HCT116 (cell line): ENCODE data around the gene TCAP. TPM values are rescaled to one million over a fixed set of nuclear protein-coding genes. Genes with fewer than 3 reads are reported as not detected.

Source experiments
- ATAC-seq: fragments of 200-7000 bp; cut with Tn5 transposase; 2 replicates; pipeline ENCODE4 v1.9.1; 2020; ENCODE audit warnings: mild to moderate bottlenecking, moderate library complexity
- BruUV-seq: library from RNA; stranded (reverse); fragments of 400-500 nt; replicated peaks from 2 replicates; lab custom pipeline; 2021; lab: Mats Ljungman, UMichigan
- CTCF ChIA-PET: fragments of 300-600 bp; sonication (Branson Sonifier 250); formaldehyde crosslinking; loops from one replicate; lab custom pipeline; 2021; ENCODE audit warnings: antibody characterized with exemption; lab: Charles Lee
- POLR2A ChIA-PET: fragments of 300-600, 350-600 bp; sonication (Branson Sonifier 250); formaldehyde crosslinking; loops from one replicate; lab custom pipeline; 2021; ENCODE audit warnings: antibody characterized with exemption; lab: Charles Lee
- RAD21 ChIA-PET, 2 experiments: fragments of 300-600 bp; sonication (Branson Sonifier 250); formaldehyde crosslinking; loops; one replicate each; lab custom pipeline; 2023; ENCODE audit warnings: low total read pairs in 2 of 2; ENCODE audit not compliant: uncharacterized antibody in 2 of 2, unreplicated experiment in 2 of 2, low non-redundant PET in 1 of 2; lab: Charles Lee
- DNase-seq: peaks from one replicate; pipeline ENCODE4 v3.0.0-alpha.2; 2010; ENCODE audit warnings: low read depth, low spot score
- H2AFZ ChIP-seq: fragments of 200-600 bp; shearing (Covaris generic), sonication (generic); 2 replicates; pipeline ENCODE4 v1.6.1; 2017; ENCODE audit warnings: low read depth, mixed run types, mixed read lengths, antibody characterized with exemption, low read length; ENCODE audit not compliant: poor library complexity, severe bottlenecking
- H3K27ac ChIP-seq: 2 replicates; pipeline ENCODE4 v1.5.1; 2012; ENCODE audit warnings: low read depth, low read length
- H3K27me3 ChIP-seq: fragments of 200-600 bp; sonication (generic); 2 replicates; pipeline ENCODE4 v1.6.1; 2016; ENCODE audit warnings: mixed run types, low read length, mixed read lengths; ENCODE audit not compliant: insufficient read depth
- H3K36me3 ChIP-seq, 2 experiments: fragments of 200-500 bp in 1 of 2; fragments of 200-600 bp in 1 of 2; sonication (Bioruptor generic) in 1 of 2; sonication (generic) in 1 of 2; 2 replicates each; pipeline versions ENCODE4 v1.5.1 to v1.6.1; 2014 to 2016; ENCODE audit warnings: low read length in 2 of 2, inconsistent platforms in 1 of 2, mixed read lengths in 1 of 2, mixed run types in 1 of 2; ENCODE audit not compliant: insufficient read depth in 2 of 2, control insufficient read depth in 1 of 2
- H3K4me1 ChIP-seq, 2 experiments: fragments of 200-600 bp in 1 of 2; sonication (generic) in 1 of 2; 2 replicates each; pipeline versions ENCODE4 v1.5.1 to v1.6.1; 2012 to 2017; ENCODE audit warnings: low read length in 2 of 2, inconsistent platforms in 1 of 2, mild to moderate bottlenecking in 1 of 2, mixed read lengths in 1 of 2, mixed run types in 1 of 2, moderate library complexity in 1 of 2; ENCODE audit not compliant: insufficient read depth in 2 of 2, control insufficient read depth in 1 of 2
- H3K4me2 ChIP-seq: fragments of 200-600 bp; sonication (generic); 2 replicates; pipeline ENCODE4 v1.6.1; 2017; ENCODE audit warnings: mixed run types, low read length, mixed read lengths
- H3K4me3 ChIP-seq, 2 experiments: fragments of 200-600 bp in 1 of 2; sonication (generic) in 1 of 2; replicated peaks in 1 of 2; 2 replicates each; pipeline ENCODE4 v1.5.1; 2011 to 2016; ENCODE audit warnings: low read length in 2 of 2, control low read depth in 1 of 2, low read depth in 1 of 2, mild to moderate bottlenecking in 1 of 2, mixed read lengths in 1 of 2, mixed run types in 1 of 2
- H3K79me2 ChIP-seq: fragments of 200-600 bp; sonication (generic); 2 replicates; pipeline ENCODE4 v1.6.1; 2017; ENCODE audit warnings: mild to moderate bottlenecking, mixed run types, low read length, moderate library complexity, mixed read lengths; ENCODE audit not compliant: insufficient read depth
- H3K9ac ChIP-seq: fragments of 200-600 bp; sonication (generic); 2 replicates; pipeline ENCODE4 v1.6.1; 2016; ENCODE audit warnings: low read length, mixed read lengths
- H3K9me2 ChIP-seq: fragments of 200-600 bp; sonication (generic), shearing (Covaris generic); 2 replicates; pipeline ENCODE4 v1.6.1; 2017; ENCODE audit warnings: mixed run types, mild to moderate bottlenecking, moderate library complexity; ENCODE audit not compliant: insufficient read depth
- H3K9me3 ChIP-seq, 2 experiments: fragments of 200-500 bp in 1 of 2; fragments of 200-600 bp in 1 of 2; sonication (Bioruptor generic) in 1 of 2; sonication (generic) in 1 of 2; 2 replicates each; pipeline ENCODE4 v1.6.1; 2014 to 2017; ENCODE audit warnings: low read length in 2 of 2, mixed read lengths in 2 of 2, inconsistent platforms in 1 of 2, low read depth in 1 of 2, mild to moderate bottlenecking in 1 of 2, mixed run types in 1 of 2, moderate library complexity in 1 of 2; ENCODE audit not compliant: control insufficient read depth in 1 of 2, insufficient read depth in 1 of 2
- H4K20me1 ChIP-seq: fragments of 200-600 bp; sonication (generic), shearing (Covaris generic); 2 replicates; pipeline ENCODE4 v1.6.1; 2017; ENCODE audit warnings: mixed run types, mild to moderate bottlenecking, moderate library complexity; ENCODE audit not compliant: insufficient read depth
- CBX3 ChIP-seq: IDR thresholded peaks from 2 replicates; pipeline ENCODE4 v1.6.1; 2012; ENCODE audit warnings: low read depth
- EGR1 ChIP-seq: IDR thresholded peaks from 2 replicates; pipeline ENCODE4 v1.6.1; 2012; ENCODE audit warnings: low read depth
- EZH2 ChIP-seq: fragments of 200-600 bp; sonication (generic); IDR thresholded peaks from 2 replicates; pipeline ENCODE4 v1.6.1; 2017; ENCODE audit warnings: antibody characterized with exemption, mixed run types
- EZH2phosphoT487 ChIP-seq: fragments of 200-600 bp; IDR thresholded peaks from 2 replicates; pipeline ENCODE4 v1.6.1; 2018; ENCODE audit warnings: antibody characterized with exemption, borderline replicate concordance
- MAX ChIP-seq: IDR thresholded peaks from 2 replicates; pipeline ENCODE4 v1.6.1; 2012
- POLR2A ChIP-seq: IDR thresholded peaks from 2 replicates; pipeline ENCODE4 v1.7.0; 2011; ENCODE audit warnings: borderline replicate concordance; ENCODE audit not compliant: insufficient read depth, insufficient read length; ENCODE audit errors: extremely low read depth
- RAD21 ChIP-seq: IDR thresholded peaks from 2 replicates; pipeline ENCODE4 v1.6.1; 2012; ENCODE audit warnings: low read depth, mild to moderate bottlenecking
- SIN3A ChIP-seq: IDR thresholded peaks from 2 replicates; pipeline ENCODE4 v1.6.1; 2012; ENCODE audit warnings: low read depth
- SRF ChIP-seq: IDR thresholded peaks from 2 replicates; pipeline ENCODE4 v1.6.1; 2012; ENCODE audit warnings: low read depth
- TCF7L2 ChIP-seq: IDR thresholded peaks from 2 replicates; pipeline ENCODE4 v1.7.0; 2011; ENCODE audit warnings: borderline replicate concordance, inconsistent platforms; ENCODE audit not compliant: insufficient read depth, insufficient read length; ENCODE audit errors: extremely low read depth
- YY1 ChIP-seq: IDR thresholded peaks from 2 replicates; pipeline ENCODE4 v1.6.1; 2011; ENCODE audit warnings: low read length, low read depth, moderate library complexity, mild to moderate bottlenecking; ENCODE audit not compliant: insufficient replicate concordance; ENCODE audit errors: extremely low read depth
- ZFX ChIP-seq: fragments of 450-650 bp; IDR thresholded peaks from 2 replicates; pipeline ENCODE4 v1.6.1; 2017
- ZNF274 ChIP-seq: fragments of 200-500 bp; sonication (Bioruptor generic); IDR thresholded peaks from 2 replicates; pipeline ENCODE4 v1.6.1; 2014; ENCODE audit warnings: mild to moderate bottlenecking, low read depth, low read length, inconsistent platforms
- intact Hi-C: fragments of 100-400 bp; cut with micrococcal nuclease; formaldehyde crosslinking; loops from 2 replicates; pipeline ENCODE4 v1.10.0; 2022
- total RNA-seq: library from RNA; stranded (reverse); gene quantifications from one replicate; pipeline ENCODE4 v1.2.1, GENCODE V29; 2021; ENCODE audit not compliant: unreplicated experiment

TCAP gene
- total RNA-seq, 1 experiment from 2014 or later = 1.5 TPM

DNA sequence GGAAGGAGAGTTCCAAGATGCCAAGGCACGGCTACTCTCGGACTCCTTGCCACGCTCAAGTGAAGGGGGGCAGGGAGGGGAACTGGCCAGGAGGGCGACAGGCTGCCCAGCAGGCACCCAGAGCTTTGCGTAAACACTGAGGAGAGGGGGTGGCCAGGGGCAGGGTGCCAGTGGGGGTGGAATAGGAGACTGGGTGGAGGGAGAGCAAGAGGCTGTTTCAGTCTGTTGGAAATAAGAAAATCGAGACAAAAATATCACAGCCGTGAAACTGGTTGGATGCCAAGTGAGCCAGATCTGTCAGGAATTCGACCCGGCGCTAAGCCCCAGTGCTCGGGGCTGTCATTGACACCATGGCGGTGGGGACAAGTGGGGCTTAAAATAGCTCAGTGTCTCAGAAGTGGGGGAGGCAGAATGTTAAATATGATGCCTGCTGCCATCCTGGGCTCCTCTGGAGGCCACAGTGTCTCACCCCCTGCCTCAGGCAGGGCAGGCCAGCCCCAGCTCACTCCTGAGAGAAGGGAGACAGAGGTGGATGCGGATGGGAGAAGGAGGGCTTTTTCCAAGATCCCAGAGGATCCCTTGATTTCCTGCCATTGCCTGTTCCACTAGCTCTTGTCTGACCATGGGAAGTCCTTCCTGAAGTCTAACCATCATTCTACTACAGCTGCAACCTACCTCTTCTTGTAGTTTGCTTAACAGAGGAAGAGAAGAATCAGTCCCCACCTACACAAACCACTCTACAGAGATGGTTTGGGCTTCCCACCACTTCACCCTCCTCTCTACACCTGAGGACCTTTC is 12.6 kb downstream of the TCAP start:
- H3K79me2 ChIP-seq = no peaks in the 10 kb centered on the region
- H3K27ac ChIP-seq = no peak overlapping the region
- no peaks in the 10 kb centered on the region for H3K9me3 ChIP-seq
- H3K36me3 ChIP-seq = no peaks in the 10 kb centered on the region
- TF ChIP-seq RAD21 (no peak), EGR1 (no peak), SRF (no peak), SIN3A (no peak), EZH2phosphoT487 (no peak), CBX3 (no peak), ZNF274 (no peak), MAX (no peak), TCF7L2 (no peak), YY1 (no peak), ZFX (no peak), EZH2 (no peak), POLR2A (no peak)
- H3K9ac ChIP-seq = no peak overlapping the region
- ChIA-PET POLR2A (no interaction called here), CTCF (interaction anchor here (1.4 kb wide), 1 partner anchor 53 kb away, joined by 3 read pairs; the partner anchor contains the start of gene MIEN1), RAD21 (no interaction called here)
- ATAC-seq (no peak), DNase-seq (no peak)
- H3K9me2 ChIP-seq = no peaks in the 10 kb centered on the region
- H3K4me2 ChIP-seq = no peak overlapping the region
- no peaks in the 10 kb centered on the region for H4K20me1 ChIP-seq
- intact Hi-C loops = no loop called here
- H3K4me1 ChIP-seq = peaks cover 17 to 19% of the 10 kb centered on the region in 2 experiments; a peak in 2 of 4 replicates
- no TSS peak for BruUV-seq
- no peak overlapping the region for H3K4me3 ChIP-seq
- H2AFZ ChIP-seq = no peak overlapping the region
- H3K27me3 ChIP-seq = no peaks in the 10 kb centered on the region
